Fibroblast of the conjunctiva (primary cell): Measurements from ENCODE around the gene NOTO.

Experiments used
- DNase-seq: peaks from one replicate; pipeline ENCODE4 v3.0.0-alpha.2; 2010; ENCODE audit warnings: low read depth

Gene NOTO

GRCh38 chr2:73233932-73234832 lies 31.8 kb downstream of the NOTO start, which contains the start of gene CCT7:
Gene CCT7 (plus strand): TSS chr2:73234308. CDS start chr2:73234379, 71 bp downstream.
- DNase-seq = peak; percentile 78

GRCh38 chr2:73235315-73236028 lies 33.1 kb downstream of the NOTO start:
- no peak for DNase-seq

- DNase-seq = no peak
Observed at GRCh38 chr2:73237168-73237567, 34.8 kb downstream of the NOTO start.

GRCh38 chr2:73238149-73238548 lies 35.8 kb downstream of the NOTO start:
- no peak for DNase-seq

GRCh38 chr2:73238976-73239375 lies 36.6 kb downstream of the NOTO start:
- DNase-seq = no peak

GRCh38 chr2:73239776-73240175 lies 37.4 kb downstream of the NOTO start:
- no peak for DNase-seq

- peak; percentile 65 for DNase-seq
Observed at GRCh38 chr2:73243884-73244570, 41.7 kb downstream of the NOTO start.

GRCh38 chr2:73244580-73244979 lies 42.2 kb downstream of the NOTO start:
- no peak for DNase-seq

GRCh38 chr2:73246850-73247249 lies 44.5 kb downstream of the NOTO start:
- no peak for DNase-seq

- DNase-seq = no peak
Observed at GRCh38 chr2:73249636-73250035, 47.3 kb downstream of the NOTO start.

GRCh38 chr2:73250872-73251846 lies 48.8 kb downstream of the NOTO start:
- DNase-seq = no peak

- DNase-seq = no peak
Observed at GRCh38 chr2:73252238-73253027, 50.1 kb downstream of the NOTO start.

- no peak for DNase-seq
Observed at GRCh38 chr2:73253400-73253799, 51.0 kb downstream of the NOTO start.

GRCh38 chr2:73253901-73254300 lies 51.5 kb downstream of the NOTO start:
- DNase-seq = no peak

- no peak for DNase-seq
Observed at GRCh38 chr2:73254343-73255006, 52.1 kb downstream of the NOTO start.

GRCh38 chr2:73255007-73255644 lies 52.8 kb downstream of the NOTO start:
- no peak for DNase-seq

GRCh38 chr2:73255907-73256617 lies 53.7 kb downstream of the NOTO start:
- DNase-seq = no peak

GRCh38 chr2:73256618-73256922 lies 54.2 kb downstream of the NOTO start:
- no peak for DNase-seq

GRCh38 chr2:73257021-73257420 lies 54.6 kb downstream of the NOTO start:
- no peak for DNase-seq
